Left ventricle myocardium inferior (tissue), 1 donor: ENCODE data around the gene TMEM94. TPM values are rescaled to one million over a fixed set of nuclear protein-coding genes. Genes with fewer than 3 reads are reported as not detected.

Experiments used
- DNase-seq: peaks from one replicate; pipeline ENCODE4 v3.0.0-alpha.2; 2020
- H3K27ac ChIP-seq: fragments of 200-600 bp; replicated peaks from 2 replicates; pipeline ENCODE4 v1.8.0; 2021
- H3K27me3 ChIP-seq: fragments of 200-600 bp; 2 replicates; pipeline ENCODE4 v1.8.0; 2021; ENCODE audit warnings: low read depth
- H3K36me3 ChIP-seq: fragments of 200-600 bp; 2 replicates; pipeline ENCODE4 v1.8.0; 2021
- H3K4me1 ChIP-seq: fragments of 200-600 bp; 2 replicates; pipeline ENCODE4 v1.8.0; 2021
- H3K4me3 ChIP-seq: fragments of 200-600 bp; 2 replicates; pipeline ENCODE4 v1.8.0; 2021; ENCODE audit warnings: mild to moderate bottlenecking, moderate library complexity
- H3K9me3 ChIP-seq: fragments of 200-600 bp; replicated peaks from 2 replicates; pipeline ENCODE4 v1.8.0; 2021
- intact Hi-C: fragments of 100-400 bp; cut with micrococcal nuclease; formaldehyde crosslinking; loops from one replicate; pipeline ENCODE4 v1.11.0; 2022
- total RNA-seq: library from RNA; stranded (reverse); fragmentation: NEBNext Ultra II Directional; extraction: Animal tissue kit (Norgen Biotek cat#: 25700); gene quantifications from one replicate; pipeline ENCODE4 v1.2.1, GENCODE V29; 2021
- TF ChIP-seq, protein P1 (sequence below): fragments of 200-600 bp; IDR thresholded peaks from 2 replicates; pipeline ENCODE4 v1.8.0; 2021; ENCODE audit warnings: antibody characterized with exemption, mild to moderate bottlenecking, borderline replicate concordance
- donor health status: DM: no; HTN: yes; CAD: no; lungs with severe emphysema.

Gene TMEM94
- total RNA-seq, 1 donor from 2014 or later: 38.8 TPM

DNA sequence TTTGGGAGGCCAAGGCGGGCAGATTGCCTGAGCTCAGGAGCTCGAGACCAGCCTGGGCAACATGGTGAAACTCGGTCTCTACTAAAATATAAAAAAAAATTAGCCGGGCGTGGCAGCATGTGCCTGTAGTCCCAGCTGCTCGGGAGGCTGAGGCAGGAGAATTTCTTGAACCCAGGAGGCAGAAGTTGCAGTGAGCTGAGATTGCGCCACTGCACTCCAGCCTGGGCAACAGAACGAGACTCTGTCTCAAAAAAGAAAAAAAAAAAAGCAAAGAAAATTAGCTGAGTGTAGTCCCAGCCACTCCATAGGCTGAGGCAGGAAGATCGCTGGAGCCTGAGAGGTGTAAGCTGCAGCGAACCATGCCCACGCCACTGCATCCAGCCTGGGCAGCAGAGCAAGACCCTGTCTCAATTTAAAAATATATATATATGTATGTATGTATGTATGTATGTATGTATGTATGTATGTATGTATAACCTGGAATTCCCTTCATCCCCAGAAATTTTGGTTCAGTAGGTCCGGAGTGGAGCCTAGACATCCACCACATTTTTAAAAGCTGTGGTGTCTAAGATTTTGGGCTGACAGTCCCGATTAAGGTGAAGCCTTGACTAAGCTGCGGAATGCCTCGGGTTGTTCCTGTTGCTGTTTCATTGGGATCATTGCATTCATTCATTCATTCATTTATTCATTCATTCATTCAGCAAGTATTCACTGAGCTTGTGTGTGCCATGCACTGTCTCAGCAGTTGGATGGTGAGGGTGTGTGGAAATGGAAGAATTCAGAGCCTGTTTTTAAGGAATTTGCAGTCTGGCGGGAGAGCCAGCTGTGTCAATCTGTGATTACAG, 25.9 kb downstream of the TMEM94 start:
- Histone ChIP-seq H3K9me3 (no peaks in the 10 kb centered on the region), H3K4me3 (no peak overlapping the region), H3K4me1 (peaks cover 67% of the 10 kb centered on the region), H3K36me3 (no peaks in the 10 kb centered on the region), H3K27me3 (no peaks in the 10 kb centered on the region), H3K27ac (peak overlapping the region; percentile 15)
- DNase-seq: no peak
- intact Hi-C loops: no loop called here
- TF ChIP-seq, protein P1, sequence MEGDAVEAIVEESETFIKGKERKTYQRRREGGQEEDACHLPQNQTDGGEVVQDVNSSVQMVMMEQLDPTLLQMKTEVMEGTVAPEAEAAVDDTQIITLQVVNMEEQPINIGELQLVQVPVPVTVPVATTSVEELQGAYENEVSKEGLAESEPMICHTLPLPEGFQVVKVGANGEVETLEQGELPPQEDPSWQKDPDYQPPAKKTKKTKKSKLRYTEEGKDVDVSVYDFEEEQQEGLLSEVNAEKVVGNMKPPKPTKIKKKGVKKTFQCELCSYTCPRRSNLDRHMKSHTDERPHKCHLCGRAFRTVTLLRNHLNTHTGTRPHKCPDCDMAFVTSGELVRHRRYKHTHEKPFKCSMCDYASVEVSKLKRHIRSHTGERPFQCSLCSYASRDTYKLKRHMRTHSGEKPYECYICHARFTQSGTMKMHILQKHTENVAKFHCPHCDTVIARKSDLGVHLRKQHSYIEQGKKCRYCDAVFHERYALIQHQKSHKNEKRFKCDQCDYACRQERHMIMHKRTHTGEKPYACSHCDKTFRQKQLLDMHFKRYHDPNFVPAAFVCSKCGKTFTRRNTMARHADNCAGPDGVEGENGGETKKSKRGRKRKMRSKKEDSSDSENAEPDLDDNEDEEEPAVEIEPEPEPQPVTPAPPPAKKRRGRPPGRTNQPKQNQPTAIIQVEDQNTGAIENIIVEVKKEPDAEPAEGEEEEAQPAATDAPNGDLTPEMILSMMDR: no peak

DNA sequence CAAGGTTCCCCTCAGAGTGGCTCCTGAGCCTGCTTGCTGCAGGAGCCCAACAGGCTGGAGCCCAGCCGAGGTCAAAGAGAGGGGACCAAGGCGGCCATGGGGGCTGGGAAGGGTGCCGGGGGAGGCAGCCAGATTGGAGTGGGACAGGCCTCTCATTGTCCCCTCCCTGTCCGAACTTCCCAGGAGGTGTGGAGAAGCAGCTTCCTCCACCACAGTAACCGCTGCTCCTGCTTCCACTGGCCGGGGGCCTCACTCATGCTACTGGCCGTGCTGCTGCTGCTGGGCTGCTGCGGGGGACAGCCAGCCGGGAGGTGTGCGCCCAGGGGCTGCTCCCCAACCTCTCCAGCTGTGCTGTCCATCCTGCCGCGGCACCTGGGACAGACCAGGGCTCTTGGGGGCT, 29.3 kb downstream of the TMEM94 start:
- H3K4me3 ChIP-seq: no peak overlapping the region

DNA sequence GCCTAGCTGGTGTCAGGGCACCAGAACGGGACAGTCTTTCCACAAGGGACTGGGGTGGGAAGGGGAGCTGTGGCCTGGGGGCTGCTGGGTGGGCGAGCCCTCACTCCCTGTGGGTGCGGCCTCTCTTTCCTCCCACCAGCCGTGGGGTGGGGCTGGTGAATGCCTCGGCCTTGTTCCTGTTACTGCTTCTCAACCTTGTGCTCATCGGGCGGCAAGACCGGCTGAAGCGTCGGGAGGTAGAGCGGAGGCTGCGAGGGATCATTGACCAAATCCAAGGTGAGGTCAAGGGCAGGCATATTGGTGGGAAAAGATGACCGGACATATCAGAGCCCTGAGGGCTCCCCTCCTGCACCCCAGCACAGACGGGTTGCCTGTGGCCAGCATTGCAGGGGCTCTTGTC, 29.7 kb downstream of the TMEM94 start:
- no peaks in the 10 kb centered on the region for H3K36me3 ChIP-seq
- H3K27ac ChIP-seq: peak overlapping the region; percentile 67
- intact Hi-C loops: no loop called here
- no peak overlapping the region for H3K4me3 ChIP-seq
- no peak for DNase-seq
- TF ChIP-seq, protein P1: no peak
- no peaks in the 10 kb centered on the region for H3K9me3 ChIP-seq
- H3K4me1 ChIP-seq: peaks cover 82% of the 10 kb centered on the region
- no peaks in the 10 kb centered on the region for H3K27me3 ChIP-seq

More for the DNA sequence above, 29.3 kb downstream of the TMEM94 start:
- DNase-seq: no peak
- Histone ChIP-seq H3K36me3 (no peaks in the 10 kb centered on the region), H3K27me3 (no peaks in the 10 kb centered on the region), H3K4me1 (peaks cover 82% of the 10 kb centered on the region), H3K9me3 (no peaks in the 10 kb centered on the region), H3K27ac (peak overlapping the region; percentile 67)
- intact Hi-C loops: no loop called here
- TF ChIP-seq, protein P1: no peak

DNA sequence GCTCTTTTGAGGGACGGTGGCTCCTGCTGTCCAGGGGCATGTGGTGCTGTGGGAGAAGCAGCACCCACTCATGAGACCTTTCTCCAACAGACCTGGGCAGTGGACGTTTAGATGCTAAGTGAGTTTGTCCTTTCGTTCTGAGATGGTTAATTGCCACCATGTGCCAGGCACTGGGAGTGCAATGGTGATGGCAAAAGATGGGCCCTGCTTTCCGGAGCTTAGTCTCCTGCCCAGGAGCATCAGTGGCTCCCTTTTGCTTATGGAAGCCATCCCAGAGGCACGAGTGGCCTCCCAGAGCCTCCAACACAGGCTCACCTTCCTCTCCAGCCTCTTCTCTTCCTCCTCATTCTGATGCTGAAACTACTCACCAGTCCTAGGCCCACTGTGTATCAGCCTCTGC, 30.5 kb downstream of the TMEM94 start:
- H3K4me1 ChIP-seq: peaks cover 76% of the 10 kb centered on the region
- no peak overlapping the region for H3K4me3 ChIP-seq
- no peaks in the 10 kb centered on the region for H3K27me3 ChIP-seq
- no peaks in the 10 kb centered on the region for H3K9me3 ChIP-seq
- TF ChIP-seq, protein P1: no peak
- intact Hi-C loops: no loop called here
- no peak for DNase-seq
- H3K27ac ChIP-seq: peak overlapping the region; percentile 67
- H3K36me3 ChIP-seq: peaks cover 8% of the 10 kb centered on the region

DNA sequence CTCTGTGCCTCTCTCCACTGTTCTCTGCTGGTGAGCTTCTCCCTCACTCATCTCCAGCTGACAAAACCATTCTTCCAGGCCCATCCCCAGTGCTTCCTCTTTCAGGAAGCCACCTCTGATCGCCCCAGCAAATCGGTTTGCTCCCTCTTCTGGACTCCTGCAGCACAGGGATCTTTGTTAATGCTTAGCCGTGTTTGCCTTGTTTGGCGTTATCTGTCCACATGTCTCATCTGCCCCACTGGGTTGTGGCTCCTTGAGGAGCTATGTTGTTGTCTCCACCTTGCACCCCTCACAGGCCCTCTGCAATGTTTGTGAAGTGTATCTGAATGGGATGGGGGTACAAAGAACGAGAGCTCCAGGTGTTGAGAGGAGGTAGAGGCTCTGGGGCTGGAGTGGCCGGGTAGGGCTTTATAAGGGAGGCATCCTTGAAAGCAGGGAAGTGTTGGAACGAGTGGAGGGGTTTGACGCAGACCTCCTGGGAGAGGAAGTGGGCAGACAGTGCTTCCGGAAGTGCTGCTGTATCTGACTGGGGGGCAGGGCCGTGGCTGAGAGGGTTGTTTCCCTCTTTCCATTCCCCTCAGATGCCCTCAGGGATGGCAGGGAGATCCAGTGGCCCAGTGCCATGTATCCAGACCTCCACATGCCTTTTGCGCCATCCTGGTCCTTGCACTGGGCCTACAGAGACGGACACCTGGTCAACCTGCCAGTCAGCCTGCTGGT, 31.1 kb downstream of the TMEM94 start:
- intact Hi-C loops: no loop called here
- Histone ChIP-seq H3K27ac (peak overlapping the region; percentile 67), H3K4me3 (no peak overlapping the region), H3K9me3 (no peaks in the 10 kb centered on the region), H3K27me3 (no peaks in the 10 kb centered on the region), H3K36me3 (peaks cover 14% of the 10 kb centered on the region), H3K4me1 (peaks cover 70% of the 10 kb centered on the region)
- no peak for DNase-seq
- TF ChIP-seq, protein P1: peak; percentile 33
